GM21619 (cell line): ENCODE results near the gene GBP5.
A peak's percentile ranks its signal among the peaks of the same experiment; 100 is the strongest.

Experiments used
- ATAC-seq: cut with Tn5 transposase; IDR thresholded peaks from one replicate; pipeline ENCODE4 v1.9.1; 2021; ENCODE audit not compliant: unreplicated experiment

GBP5 gene, protein sequence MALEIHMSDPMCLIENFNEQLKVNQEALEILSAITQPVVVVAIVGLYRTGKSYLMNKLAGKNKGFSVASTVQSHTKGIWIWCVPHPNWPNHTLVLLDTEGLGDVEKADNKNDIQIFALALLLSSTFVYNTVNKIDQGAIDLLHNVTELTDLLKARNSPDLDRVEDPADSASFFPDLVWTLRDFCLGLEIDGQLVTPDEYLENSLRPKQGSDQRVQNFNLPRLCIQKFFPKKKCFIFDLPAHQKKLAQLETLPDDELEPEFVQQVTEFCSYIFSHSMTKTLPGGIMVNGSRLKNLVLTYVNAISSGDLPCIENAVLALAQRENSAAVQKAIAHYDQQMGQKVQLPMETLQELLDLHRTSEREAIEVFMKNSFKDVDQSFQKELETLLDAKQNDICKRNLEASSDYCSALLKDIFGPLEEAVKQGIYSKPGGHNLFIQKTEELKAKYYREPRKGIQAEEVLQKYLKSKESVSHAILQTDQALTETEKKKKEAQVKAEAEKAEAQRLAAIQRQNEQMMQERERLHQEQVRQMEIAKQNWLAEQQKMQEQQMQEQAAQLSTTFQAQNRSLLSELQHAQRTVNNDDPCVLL

DNA sequence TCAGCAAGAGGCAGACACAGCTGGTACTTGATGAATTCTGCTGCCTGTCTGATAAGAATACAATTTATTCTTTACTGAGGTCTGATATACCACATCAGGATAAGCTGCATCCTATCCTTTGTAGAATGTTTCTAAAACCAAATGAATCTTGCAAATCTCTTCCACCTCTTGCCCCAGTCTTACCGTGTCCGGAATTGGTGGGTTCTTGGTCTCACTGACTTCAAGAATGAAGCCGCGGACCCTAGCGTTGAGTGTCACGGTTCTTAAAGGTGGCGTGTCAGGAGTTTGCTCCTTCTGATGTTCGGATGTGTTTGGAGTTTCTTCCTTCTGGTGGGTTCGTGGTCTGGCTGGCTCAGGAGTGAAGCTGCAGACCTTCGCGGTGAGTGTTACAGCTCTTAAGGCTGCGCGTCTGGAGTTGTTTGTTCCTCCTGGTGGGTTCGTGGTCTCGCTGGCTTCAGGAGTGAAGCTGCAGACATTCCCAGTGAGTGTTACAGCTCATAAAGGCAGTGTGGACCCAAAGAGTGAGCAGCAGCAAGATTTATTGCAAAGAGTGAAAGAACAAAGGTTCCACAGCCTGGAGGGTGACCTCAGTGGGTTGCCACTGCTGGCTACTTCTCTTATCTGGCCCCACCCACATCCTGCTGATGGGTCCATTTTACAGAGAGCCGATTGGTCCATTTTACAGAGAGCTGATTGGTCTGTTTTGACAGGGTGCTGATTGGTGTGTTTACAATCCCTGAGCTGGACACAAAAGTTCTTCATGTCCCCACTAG lies at the start of gene GBP5:
Gene GBP5, minus strand, starts transcription at position 592 of the 773 bp plus-strand sequence. CDS start 3,305 bp downstream, outside the sequence.
- peak; percentile 81 for ATAC-seq

- ATAC-seq, result no peak
These were observed 49.7 kb upstream of the GBP5 start for GRCh38 chr1:89322402-89322801.

GRCh38 chr1:89312572-89312971 lies 39.9 kb upstream of the GBP5 start:
- ATAC-seq, result no peak

DNA sequence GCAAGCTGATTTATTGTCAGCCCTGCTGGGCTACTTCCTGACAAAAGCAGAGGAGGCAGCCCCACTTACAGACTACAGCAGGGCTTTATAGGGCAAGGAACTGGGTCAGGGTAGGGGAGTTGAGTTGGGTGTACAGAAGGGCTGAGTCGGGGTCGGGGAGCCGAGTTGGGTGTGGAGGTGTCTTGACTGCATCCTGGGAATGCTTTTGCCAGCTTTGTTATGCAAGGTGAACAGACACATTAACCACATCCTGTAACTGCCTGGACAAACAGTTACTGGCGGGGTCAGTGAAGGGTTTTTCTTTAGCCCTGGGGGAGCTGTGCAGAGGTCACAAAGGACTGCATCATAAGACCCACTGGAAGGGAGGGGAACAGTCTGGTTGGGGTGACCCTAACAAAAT lies 39.1 kb upstream of the GBP5 start:
- peak; percentile 52 for ATAC-seq

GRCh38 chr1:89310976-89311375 lies 38.3 kb upstream of the GBP5 start:
- ATAC-seq, result no peak

DNA sequence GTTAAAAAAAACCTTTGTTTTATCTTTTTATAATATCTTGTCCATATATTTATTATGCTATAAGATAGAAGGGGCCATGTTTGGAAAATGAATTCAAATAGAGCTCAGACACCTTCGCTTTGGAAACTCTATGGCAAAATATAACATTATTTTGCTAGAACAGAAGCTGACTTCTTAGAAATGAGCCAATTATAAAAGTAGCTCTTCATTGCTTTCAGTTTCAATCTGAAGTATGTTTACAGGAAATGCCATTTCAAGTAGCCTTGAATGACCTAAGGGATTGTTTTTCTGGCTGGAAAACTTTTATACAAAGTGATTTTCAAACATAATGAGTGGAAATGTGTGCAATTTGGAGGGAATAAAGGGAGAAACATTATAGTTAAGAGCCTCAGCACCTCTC lies 37.8 kb upstream of the GBP5 start:
- peak; percentile 93 for ATAC-seq

GRCh38 chr1:89309828-89310227 lies 37.2 kb upstream of the GBP5 start:
- no peak for ATAC-seq

DNA sequence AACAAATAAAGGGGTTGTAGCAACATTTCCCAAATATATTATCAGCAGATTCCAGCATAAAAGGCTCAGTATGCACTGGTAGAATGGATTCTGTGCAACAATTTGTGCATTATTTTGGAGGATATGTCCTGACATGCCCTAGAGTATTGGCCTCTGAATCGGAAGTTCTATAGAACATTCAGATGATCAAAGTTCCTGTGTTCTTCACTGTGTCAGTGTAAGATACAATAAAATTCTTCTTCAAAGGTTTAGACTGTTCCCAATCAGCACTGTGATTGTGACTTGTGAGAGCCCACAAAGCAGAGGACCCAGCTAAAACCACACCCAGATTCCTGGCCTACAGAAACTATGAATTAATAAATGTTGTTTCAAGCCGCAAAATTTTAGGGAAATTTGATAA lies 33.6 kb upstream of the GBP5 start:
- no peak for ATAC-seq

- no peak for ATAC-seq
These were observed 32.8 kb upstream of the GBP5 start for GRCh38 chr1:89305493-89305892.

DNA sequence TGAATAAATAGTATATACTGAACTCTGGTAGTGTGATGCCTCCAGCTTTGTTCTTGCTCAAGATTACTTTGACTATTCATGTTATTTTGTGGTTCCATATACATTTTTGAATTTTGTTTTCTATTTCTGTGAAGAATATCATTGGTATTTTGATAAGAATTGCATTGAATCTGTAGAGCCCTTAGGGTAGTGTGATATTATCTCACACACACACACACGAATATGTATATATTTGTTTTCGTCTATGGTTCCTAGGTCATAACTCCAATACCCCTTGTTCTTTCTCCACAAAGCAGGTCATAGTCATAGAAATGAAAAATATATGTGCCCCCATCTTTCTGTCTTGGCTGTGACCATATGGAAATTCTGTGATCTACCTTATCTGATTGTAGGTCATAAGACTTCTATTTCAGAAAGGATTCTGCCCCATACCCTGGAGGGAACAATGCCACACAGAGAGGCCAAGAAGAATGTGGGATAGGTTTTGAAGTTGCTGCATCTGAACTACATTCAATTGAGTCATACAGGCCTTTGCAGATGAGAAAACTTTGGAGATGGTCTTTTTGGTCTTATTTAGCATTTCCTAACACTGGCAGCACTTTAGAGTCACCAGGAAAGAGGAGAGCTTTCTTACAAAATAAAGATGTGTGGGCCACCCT lies 32.0 kb upstream of the GBP5 start:
- no peak for ATAC-seq

GRCh38 chr1:89302697-89303332 lies 30.2 kb upstream of the GBP5 start:
- no peak for ATAC-seq

DNA sequence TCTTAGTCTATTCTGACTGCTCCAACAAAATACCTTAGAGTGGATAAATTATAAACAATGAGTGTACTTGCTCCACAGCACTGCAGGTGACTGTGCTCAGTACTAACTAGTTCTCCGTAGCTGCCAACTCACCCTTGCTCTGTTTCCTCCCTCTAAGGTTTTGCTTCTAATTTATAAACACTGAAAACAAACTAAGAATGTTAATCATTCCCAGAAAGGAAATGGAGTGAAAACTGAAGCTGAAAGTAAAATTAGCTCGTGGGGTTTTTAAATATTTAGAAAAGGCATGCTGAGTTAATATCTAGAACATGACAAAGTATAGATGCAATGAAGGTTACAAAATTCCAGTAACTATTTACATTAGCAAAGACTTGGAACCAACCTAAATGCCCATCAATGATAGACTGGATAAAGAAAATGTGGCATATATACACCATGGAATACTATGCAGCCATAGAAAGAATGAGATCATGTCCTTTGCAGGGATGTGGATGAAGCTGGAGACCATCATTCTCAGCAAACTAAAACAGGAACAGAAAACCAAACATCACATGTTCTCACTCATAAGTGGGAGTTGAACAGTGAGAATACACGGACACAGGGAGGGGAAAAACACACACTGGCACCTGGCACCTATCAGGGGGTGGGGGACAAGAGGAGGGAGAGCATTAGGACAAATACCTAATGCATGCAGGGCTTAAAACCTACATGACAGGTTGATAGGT lies 27.2 kb upstream of the GBP5 start:
- peak; percentile 97 for ATAC-seq

- no peak for ATAC-seq
These were observed 25.8 kb upstream of the GBP5 start for GRCh38 chr1:89298461-89298860.

- ATAC-seq, result no peak
These were observed 22.5 kb upstream of the GBP5 start for GRCh38 chr1:89295187-89295586.

- no peak for ATAC-seq
These were observed 18.6 kb upstream of the GBP5 start for GRCh38 chr1:89291276-89291675.

- ATAC-seq, result no peak
These were observed 15.3 kb upstream of the GBP5 start for GRCh38 chr1:89288051-89288340.

DNA sequence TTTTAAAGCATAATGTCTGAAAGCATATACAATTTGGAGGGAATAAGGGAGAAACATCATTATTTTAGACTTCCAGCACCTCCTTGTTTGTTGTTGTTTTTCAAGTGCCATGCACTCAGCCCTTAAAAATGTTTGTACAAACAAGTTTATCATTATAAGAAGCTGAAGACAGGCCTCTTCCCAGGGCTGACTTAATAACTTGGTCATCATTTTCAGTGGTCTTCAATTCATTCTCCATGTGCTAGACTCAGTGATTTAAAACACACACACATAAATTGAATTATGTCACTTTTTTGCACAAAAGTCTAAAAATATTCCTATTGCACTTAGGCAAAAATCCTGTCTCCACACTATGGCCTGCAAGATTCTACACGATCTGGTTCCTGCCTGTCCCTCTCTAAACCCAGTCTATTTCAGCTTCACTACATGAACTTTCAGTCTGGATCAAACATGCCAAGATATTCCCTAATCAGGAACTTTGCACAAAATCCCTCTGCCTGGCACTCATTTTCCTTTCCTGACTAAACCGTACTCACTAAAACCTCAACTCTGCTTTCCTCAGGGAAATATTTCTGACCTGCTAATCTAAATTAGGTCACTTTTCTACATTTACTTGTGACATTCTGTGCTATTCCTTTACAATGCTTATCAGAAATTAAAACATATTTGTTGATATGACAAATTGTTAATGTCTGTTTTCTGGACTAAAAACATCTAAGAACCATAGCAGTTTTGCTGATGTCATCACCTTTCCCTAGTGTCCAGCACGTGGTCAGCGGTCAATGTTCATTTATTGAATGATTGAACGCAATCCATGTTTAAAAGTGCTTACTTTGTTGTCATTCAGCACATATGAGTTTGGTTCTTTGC lies 14.8 kb upstream of the GBP5 start:
- no peak for ATAC-seq

- ATAC-seq, result peak; percentile 97
These were observed 14.0 kb upstream of the GBP5 start for GRCh38 chr1:89286549-89287180.

GRCh38 chr1:89285745-89286380 lies 13.2 kb upstream of the GBP5 start:
- ATAC-seq, result no peak
